ENCODE results near the gene PTPRS. TPM values are rescaled to one million over a fixed set of nuclear protein-coding genes. Genes with fewer than 3 reads are reported as not detected.
"Not testable (repeated sequence)": the region's sequence is repeated elsewhere in the genome, so short reads cannot be mapped to it uniquely, and the experiment has no call there.

PTPRS gene
- 21.8 and 22.2 TPM in 2 replicates for total RNA-seq (2014; rRNA removed; shearing (Covaris generic))

DNA sequence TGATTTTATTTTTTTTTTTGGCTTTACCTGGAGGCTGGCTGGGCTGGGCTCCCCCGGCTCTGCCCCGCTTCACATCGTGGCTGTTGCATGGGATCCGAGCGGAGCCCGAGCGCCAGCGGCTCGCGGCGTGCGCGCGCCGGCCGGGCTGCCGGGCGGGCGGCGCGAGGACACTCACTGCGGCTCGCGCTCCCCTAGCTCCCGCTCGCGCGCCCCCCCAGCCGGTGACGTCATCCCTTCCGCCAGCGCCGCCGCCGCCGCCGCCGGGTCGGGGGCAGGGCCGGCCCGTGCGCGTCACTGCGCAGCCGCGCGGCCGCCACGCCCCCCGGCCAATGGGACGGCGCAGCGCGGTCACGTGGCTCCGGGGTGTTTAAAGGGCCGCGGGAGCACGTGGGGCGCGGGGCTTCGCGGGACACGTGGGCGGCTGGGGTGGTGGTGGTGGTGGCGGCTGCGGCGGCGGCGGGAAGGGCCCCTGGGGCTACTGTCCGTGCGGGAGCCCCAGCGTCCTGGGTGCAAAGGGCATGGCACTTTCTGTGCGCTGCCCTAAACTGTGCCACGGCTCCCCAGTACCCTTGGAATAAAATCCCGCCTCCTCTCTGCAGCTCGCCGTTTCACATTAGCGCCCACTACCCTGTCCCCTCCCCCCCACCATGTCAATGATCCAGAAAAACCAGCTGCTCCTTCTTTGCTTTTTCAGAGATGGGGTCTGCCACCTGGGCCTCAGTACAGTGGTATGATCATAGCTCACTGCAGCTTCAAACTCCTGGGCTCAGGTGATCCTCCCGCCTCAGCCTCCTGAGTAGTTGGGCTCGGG is at the start of gene PTPRS:
TSS of gene PTPRS (minus strand) at position 176 of the 811 bp plus-strand sequence. CDS start 54,672 bp downstream, outside the sequence.
- DNase-seq: peak; percentile 82 to 84
- H3K36me3 ChIP-seq: no peaks in the 10 kb centered on the region
- H3K9me3 ChIP-seq (replicated peaks): no peaks in the 10 kb centered on the region
- no peaks in the 10 kb centered on the region for H3K4me1 ChIP-seq
- 0 out of 2 replicates have a peak, but pooled peaks cover 4% of the 10 kb centered on the region for H3K27me3 ChIP-seq
- H3K27ac ChIP-seq: no peak within 1 kb of the TSS
- H3K4me3 ChIP-seq: peak within 1 kb of the TSS; percentile 64

DNA sequence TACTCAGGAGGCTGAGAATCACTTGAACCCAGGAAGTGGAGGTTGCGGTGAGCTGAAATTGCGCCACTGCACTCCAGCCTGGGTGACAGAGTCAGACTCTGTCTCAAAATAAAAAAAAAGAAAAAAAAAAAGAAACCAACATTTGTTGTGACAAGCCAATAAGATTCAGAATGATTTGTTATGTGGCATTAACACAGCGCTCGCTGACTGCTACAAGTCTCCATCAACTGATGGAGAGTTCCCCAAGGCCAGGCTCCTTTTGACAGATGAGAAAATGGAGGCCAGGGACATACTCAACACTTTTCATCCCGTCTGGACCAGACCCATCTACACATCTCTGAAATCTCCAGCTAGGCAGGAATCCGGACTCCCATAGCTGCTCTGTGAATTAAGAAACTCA is 48.7 kb upstream of the PTPRS start:
- Histone ChIP-seq H3K9me3 (replicated peaks) (no peaks in the 10 kb centered on the region), H3K27me3 (no peaks in the 10 kb centered on the region), H3K36me3 (no peaks in the 10 kb centered on the region), H3K4me1 (no peaks in the 10 kb centered on the region), H3K27ac (no peak overlapping the region), H3K4me3 (no peak overlapping the region)
- no peak for DNase-seq

DNA sequence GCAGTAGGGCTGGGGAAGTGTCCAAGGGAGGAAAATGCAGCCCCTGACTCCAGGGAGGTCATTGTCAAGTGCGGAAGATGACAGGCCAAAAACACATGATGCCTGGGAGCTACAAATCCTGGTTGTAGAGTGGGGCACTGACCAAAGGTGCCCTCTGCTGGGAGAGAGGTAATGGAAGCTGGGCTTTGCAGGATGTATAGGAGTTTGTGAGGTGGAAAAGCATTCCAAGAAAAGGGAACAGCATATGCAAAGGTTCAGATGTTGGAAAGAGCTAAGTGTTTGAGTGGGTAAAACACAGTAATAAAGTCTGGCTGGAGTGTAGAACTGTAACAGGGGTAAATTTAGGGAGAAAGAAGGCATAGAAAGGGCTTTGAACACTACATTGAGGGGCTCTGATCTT is 46.9 kb upstream of the PTPRS start:
- Histone ChIP-seq H3K4me3 (no peak overlapping the region), H3K9me3 (replicated peaks) (0 out of 2 replicates have a peak, but pooled peaks cover under 1% of the 10 kb centered on the region), H3K4me1 (no peaks in the 10 kb centered on the region), H3K27ac (no peak overlapping the region), H3K27me3 (no peaks in the 10 kb centered on the region), H3K36me3 (no peaks in the 10 kb centered on the region)
- no peak for DNase-seq

DNA sequence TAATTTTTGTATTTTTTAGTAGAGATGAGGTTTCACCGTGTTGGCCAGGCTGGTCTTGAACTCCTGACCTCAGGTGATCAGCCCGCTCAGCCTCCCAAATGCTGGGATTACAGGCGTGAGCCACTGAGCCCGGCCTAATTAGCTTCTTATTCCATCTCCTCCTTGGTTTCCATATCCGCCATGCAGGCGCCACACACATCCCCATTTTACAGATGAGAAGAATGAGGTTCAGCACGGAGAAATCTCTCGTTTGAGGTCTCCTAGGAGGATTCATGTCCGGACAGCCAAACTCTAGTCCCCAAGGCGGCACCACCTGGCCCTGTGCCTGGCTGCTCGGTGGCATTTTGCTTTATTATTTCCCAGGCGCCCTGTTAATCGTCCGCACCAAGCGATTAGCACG is 46.2 kb upstream of the PTPRS start:
- 0 out of 2 replicates have a peak, but pooled peaks cover 4% of the 10 kb centered on the region for H3K9me3 ChIP-seq (replicated peaks)
- H3K27ac ChIP-seq: no peak overlapping the region
- no peaks in the 10 kb centered on the region for H3K27me3 ChIP-seq
- no peaks in the 10 kb centered on the region for H3K4me1 ChIP-seq
- no peak overlapping the region for H3K4me3 ChIP-seq
- no peaks in the 10 kb centered on the region for H3K36me3 ChIP-seq
- DNase-seq: no peak

DNA sequence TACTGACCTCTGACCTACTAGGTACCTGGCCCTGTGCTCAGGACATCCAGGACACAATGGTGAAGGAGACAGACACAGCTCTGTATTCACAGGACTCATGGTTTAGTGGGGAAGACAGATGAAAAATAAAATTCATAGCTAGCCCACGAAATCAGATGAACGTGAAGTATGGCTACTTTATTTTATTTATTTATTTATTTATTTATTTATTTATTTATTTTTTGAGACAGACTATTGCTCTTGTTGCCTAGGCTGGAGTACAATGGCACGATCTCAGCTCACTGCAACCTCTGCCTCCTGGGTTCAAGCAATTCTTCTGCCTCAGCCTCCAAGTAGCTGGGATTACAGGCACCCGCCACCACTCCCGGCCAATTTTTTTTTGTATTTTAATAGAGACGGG is 40.6 kb upstream of the PTPRS start:
- H3K4me3 ChIP-seq; DNase-seq; H3K4me1 ChIP-seq; H3K27ac ChIP-seq; H3K9me3 ChIP-seq (replicated peaks); H3K27me3 ChIP-seq; H3K36me3 ChIP-seq: not testable (repeated sequence)

DNA sequence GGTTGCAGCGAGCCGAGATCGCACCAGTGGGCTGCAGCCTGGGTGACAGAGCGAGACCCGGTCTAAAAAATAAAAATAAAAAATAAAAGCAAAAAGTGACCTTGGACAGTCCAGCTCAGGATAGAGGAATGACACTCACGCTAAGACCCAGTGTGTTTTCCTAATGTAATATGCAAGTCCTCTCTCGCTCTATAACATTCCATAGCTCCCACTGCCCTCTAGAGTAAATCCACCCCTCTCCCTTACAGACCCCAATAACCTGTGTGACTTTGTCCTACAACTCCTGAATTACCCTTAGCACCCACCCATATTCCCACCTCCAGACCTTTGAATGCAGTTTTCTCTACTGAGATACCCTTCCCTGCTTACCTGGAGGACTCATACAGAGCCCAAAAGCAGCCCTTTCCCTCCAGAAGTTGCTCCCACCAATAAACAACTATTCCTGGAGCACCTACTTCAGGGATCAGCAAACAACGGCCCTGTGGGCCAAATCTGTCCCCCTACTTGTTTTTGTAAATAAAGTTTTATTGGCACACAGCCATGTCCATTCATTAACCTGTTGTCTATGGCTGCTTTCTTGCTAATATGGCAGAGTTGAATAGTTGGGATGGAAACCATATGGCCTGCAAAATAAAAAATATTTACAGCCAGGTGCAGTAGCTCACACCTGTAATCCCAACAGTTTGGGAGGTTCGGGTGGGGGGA is 39.8 kb upstream of the PTPRS start:
- no peaks in the 10 kb centered on the region for H3K4me1 ChIP-seq
- H3K9me3 ChIP-seq (replicated peaks): peaks cover 7% of the 10 kb centered on the region; the same call in 1 of the 2 replicates
- no peaks in the 10 kb centered on the region for H3K36me3 ChIP-seq
- no peak for DNase-seq
- H3K4me3 ChIP-seq: no peak overlapping the region
- H3K27ac ChIP-seq: no peak overlapping the region
- no peaks in the 10 kb centered on the region for H3K27me3 ChIP-seq

DNA sequence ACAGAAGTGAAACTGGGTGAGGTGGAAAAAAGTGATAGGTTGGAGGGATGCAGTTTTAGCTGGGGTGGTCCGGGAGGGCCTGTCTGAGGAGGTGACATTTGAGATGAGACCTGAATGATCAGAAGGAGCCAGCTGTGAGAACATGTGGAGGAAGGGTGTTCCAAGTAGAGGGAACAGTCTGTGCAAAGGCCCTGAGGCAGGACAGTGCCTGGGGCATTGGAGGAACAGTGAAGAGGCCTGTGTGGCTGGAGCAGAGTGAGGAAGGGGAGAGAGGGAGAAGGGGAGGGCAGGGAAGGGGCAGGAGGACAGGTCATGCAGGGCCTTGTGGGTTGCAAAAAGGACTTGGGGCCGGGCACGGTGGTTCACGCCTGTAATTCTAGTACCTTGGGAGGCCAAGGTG is 36.3 kb upstream of the PTPRS start:
- Histone ChIP-seq H3K27ac (no peak overlapping the region), H3K4me3 (no peak overlapping the region), H3K36me3 (no peaks in the 10 kb centered on the region), H3K27me3 (no peaks in the 10 kb centered on the region), H3K9me3 (replicated peaks) (peaks cover 3% of the 10 kb centered on the region; the same call in 1 of the 2 replicates), H3K4me1 (no peaks in the 10 kb centered on the region)
- no peak for DNase-seq

DNA sequence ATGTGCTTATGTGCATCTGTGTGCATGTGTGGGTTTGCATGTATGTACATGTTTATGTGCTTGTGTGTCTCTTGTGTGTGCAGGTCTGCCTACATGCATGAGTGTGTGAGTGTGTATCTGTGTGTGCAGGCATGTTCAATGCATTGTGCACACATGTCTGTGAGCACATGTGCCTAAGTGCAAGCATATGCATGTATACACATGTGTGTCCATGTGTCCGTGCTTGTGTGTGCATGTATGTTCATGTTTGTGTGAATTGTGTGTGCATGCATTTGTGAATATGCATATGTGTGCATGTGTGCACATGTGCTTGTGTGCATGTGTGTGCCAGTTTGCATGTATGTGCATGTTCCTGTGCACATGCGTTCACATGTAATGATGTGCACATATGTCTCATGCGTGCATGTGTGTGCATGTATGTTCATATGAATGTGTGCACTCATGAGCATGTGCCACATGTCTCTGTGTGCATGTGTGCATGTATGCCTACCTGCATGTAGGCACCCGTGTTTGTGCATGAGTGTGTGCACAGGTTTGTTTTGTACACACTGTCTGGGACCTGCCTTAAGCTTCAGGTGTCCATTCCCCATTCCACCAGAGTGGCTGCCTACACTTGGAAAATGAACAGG is 32.1 kb upstream of the PTPRS start:
- Histone ChIP-seq H3K4me1 (no peaks in the 10 kb centered on the region), H3K4me3 (no peak overlapping the region), H3K27me3 (no peaks in the 10 kb centered on the region), H3K27ac (no peak overlapping the region), H3K9me3 (replicated peaks) (no peaks in the 10 kb centered on the region), H3K36me3 (no peaks in the 10 kb centered on the region)
- DNase-seq: no peak

DNA sequence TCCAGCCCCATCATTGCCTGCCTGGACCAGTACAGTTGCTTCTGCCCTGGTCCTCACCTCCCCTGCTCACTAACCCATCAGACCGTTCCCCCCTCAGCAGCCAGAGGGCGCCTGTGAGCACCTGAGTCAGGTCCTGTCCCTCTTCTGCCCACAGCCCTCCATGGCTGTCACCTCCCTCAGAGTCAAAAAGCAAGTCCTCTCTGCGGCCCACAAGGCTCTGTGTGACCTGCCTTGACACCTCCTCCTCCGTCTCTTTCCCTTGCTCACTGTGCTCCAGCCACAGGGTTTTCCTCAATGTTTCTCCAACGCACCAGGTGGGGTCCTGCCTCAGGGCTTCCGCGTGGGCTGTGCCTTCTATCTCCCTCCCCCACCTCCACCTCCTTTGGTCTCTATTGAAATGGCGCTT is 29.4 kb upstream of the PTPRS start:
- peak; percentile 47 to 68 for DNase-seq
- Histone ChIP-seq H3K27me3 (no peaks in the 10 kb centered on the region), H3K27ac (no peak overlapping the region), H3K36me3 (no peaks in the 10 kb centered on the region), H3K9me3 (replicated peaks) (no peaks in the 10 kb centered on the region), H3K4me1 (no peaks in the 10 kb centered on the region), H3K4me3 (no peak overlapping the region)

DNA sequence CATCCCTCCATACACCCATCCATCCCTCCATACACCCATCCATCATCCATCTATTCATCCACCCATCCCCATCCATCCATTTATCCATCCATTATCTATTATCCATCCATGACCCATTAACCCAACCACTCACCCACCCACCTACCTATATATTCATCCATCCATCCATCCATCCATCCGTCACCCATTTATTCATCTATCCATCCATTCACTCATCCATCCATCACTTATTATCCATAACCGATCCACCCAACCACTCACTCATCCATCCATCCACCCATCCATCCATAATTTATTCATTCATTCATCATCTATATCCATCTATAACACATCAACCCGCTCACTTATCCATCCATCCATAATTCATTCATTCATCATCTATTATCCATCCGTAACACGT is 28.7 kb upstream of the PTPRS start:
- H3K4me3 ChIP-seq: no peak overlapping the region
- no peaks in the 10 kb centered on the region for H3K4me1 ChIP-seq
- no peak for DNase-seq
- H3K27me3 ChIP-seq: no peaks in the 10 kb centered on the region
- no peak overlapping the region for H3K27ac ChIP-seq
- no peaks in the 10 kb centered on the region for H3K36me3 ChIP-seq
- H3K9me3 ChIP-seq (replicated peaks): no peaks in the 10 kb centered on the region

DNA sequence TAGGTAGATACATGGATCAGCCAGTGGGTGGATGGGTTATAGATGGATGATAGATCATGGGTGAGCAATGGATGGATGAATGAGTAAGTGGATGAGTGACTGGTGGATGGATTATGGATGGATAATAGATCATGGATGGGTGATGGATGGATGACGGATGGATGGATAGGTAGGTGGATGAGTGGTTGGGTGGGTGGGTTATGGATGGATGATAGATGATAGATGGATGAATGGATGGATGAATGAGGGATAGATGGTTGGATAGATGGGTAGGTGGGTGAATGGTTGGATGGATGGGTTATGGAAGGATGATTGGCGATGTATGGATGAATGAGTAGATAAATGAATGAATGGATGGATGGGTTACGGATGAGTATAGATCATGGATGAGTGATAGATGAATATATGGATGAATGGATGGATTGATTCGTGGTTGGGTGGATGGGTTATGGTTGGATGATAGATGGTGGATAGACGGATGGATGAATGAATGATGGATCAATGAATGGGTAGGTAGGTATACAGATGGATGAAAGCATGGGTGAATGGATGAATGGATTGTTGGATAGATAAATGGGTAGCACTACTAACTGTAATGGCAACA is 27.0 kb upstream of the PTPRS start:
- Histone ChIP-seq H3K36me3 (no peaks in the 10 kb centered on the region), H3K27ac (no peak overlapping the region), H3K4me3 (no peak overlapping the region), H3K27me3 (no peaks in the 10 kb centered on the region), H3K4me1 (no peaks in the 10 kb centered on the region), H3K9me3 (replicated peaks) (no peaks in the 10 kb centered on the region)
- no peak for DNase-seq

DNA sequence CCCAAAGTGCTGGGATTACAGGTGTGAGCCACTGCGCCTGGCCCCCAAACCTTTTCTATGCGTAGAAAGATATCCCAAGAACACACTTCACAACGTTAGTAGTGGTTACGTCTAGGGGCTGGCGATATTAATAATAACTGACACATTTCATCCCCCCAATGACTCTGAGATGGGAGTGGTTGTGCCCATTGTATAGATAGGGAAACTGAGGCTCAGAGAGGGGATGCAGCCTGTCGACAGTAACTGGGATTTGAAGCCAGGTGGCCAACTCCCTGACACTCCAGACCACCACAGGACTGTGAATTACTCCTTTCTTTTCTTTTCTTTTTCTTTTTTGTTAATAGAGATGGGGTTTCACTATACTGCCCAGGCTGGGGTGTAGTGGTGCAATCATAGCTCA is 25.3 kb upstream of the PTPRS start:
- H3K36me3 ChIP-seq: no peaks in the 10 kb centered on the region
- no peaks in the 10 kb centered on the region for H3K27me3 ChIP-seq

DNA sequence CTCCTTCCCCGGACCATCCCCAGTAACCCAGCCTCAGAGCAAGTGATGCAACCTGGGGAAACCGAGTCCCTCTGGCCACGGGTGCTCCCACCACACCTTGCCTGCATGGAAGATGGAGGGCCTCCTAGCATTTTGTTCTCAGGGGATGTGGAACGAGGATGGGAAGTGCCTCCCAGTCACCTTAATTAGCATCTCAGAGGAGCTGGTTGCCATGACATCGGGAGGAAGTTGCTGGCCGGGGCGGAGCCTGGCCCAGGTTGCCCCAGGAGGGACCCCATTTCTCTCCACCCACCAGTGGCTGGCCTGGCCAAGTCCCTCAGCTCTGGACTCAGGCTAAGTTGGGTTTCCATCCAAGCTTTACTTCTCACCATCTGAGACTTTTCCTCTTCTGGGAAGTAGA is 24.1 kb upstream of the PTPRS start:
- Histone ChIP-seq H3K4me3 (no peak overlapping the region), H3K27me3 (no peaks in the 10 kb centered on the region), H3K9me3 (replicated peaks) (no peaks in the 10 kb centered on the region), H3K36me3 (no peaks in the 10 kb centered on the region), H3K27ac (no peak overlapping the region), H3K4me1 (no peaks in the 10 kb centered on the region)
- DNase-seq: no peak

More for the DNA sequence above, 25.3 kb upstream of the PTPRS start:
- Histone ChIP-seq H3K27ac (no peak overlapping the region), H3K4me1 (no peaks in the 10 kb centered on the region), H3K9me3 (replicated peaks) (no peaks in the 10 kb centered on the region), H3K4me3 (no peak overlapping the region)
- no peak for DNase-seq

DNA sequence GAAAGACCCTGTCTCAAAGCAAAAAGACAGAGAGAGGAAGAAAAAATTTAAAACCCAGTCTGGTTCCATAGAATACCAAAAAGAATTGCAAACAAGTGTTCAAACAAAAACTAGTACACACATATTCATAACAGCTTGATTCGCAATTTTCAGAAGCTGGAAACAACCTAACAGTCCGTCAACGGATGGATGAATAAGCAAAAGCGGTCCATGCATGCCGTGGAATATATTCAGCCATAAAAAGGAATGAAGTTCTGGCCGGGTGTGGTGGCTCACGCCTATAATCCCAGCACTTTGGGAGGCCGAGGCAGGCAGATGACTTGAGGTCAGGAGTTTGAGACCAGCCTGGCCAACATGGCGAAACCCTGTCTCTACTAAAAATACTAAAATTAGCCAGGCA is 21.2 kb upstream of the PTPRS start:
- not testable (repeated sequence) for H3K27me3 ChIP-seq; H3K27ac ChIP-seq; H3K9me3 ChIP-seq (replicated peaks); DNase-seq; H3K36me3 ChIP-seq; H3K4me3 ChIP-seq; H3K4me1 ChIP-seq

DNA sequence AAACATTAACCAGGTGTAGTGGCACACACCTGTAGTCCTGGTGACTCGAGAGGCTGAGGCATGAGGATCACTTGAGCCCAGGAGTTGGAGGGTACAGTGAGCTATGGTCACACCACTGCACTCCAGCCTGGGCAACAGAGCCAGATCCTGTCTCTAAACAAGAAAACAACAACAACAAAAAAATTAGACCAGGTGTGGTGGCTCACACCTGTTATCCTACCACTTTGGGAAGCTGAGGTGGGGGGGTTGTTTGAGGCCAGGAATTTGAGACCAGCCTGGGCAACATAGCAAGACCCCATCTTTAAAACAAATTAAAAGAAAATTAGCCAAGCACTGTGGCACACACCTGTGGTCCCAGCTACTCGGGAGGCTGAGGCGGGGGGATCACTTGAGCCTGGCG is 20.8 kb upstream of the PTPRS start:
- H3K4me1 ChIP-seq: no peaks in the 10 kb centered on the region

More for the DNA sequence above, 20.8 kb upstream of the PTPRS start:
- no peak overlapping the region for H3K27ac ChIP-seq
- H3K27me3 ChIP-seq: no peaks in the 10 kb centered on the region
- no peaks in the 10 kb centered on the region for H3K9me3 ChIP-seq (replicated peaks)
- no peak overlapping the region for H3K4me3 ChIP-seq
- no peaks in the 10 kb centered on the region for H3K36me3 ChIP-seq
- no peak for DNase-seq
